Anterior cingulate cortex (tissue), 58 donors: ENCODE data around the gene RPL7L1.
A peak's percentile ranks its signal among the peaks of the same experiment; 100 is the strongest.

Source experiments
- DNase-seq, 58 donors: peaks; one replicate each; lab custom pipeline; 2025; lab: John Stamatoyannopoulos, UW

Gene RPL7L1

GRCh38 chr6:42928986-42929820 lies 49.8 kb downstream of the RPL7L1 start, which contains the start of gene CNPY3:
Gene CNPY3, plus strand, starts transcription at chr6:42929480. Its CDS starts 91 bp downstream, at chr6:42929571.
- DNase-seq: peak; percentile 55 to 96 (median 90)

- DNase-seq: peak in 23 of 58 donors; percentile 9 to 80 (median 52)
Observed at GRCh38 chr6:42929821-42930360, 50.5 kb downstream of the RPL7L1 start.

- no peak for DNase-seq
Observed at GRCh38 chr6:42932412-42932811, 53.0 kb downstream of the RPL7L1 start.

- no peak for DNase-seq
Observed at GRCh38 chr6:42933205-42933604, 53.8 kb downstream of the RPL7L1 start.

- no peak for DNase-seq
Observed at GRCh38 chr6:42935322-42935721, 55.9 kb downstream of the RPL7L1 start.

- no peak for DNase-seq
Observed at GRCh38 chr6:42936398-42936797, 57.0 kb downstream of the RPL7L1 start.

GRCh38 chr6:42937548-42938427 lies 58.4 kb downstream of the RPL7L1 start:
- DNase-seq: no peak

GRCh38 chr6:42938428-42938796 lies 59.0 kb downstream of the RPL7L1 start:
- DNase-seq: no peak

- no peak for DNase-seq
Observed at GRCh38 chr6:42938987-42939809, 59.8 kb downstream of the RPL7L1 start.
